Mesendoderm (in vitro differentiated cells): ENCODE results near the gene RER1.

Source experiments
- DNase-seq: peaks from one replicate; pipeline ENCODE4 v3.0.0; 2013
- H2AK5ac ChIP-seq: 2 replicates; pipeline ENCODE4 v1.6.1; 2013; ENCODE audit warnings: low read length, inconsistent platforms
- H2BK120ac ChIP-seq: 2 replicates; pipeline ENCODE4 v1.6.1; 2013; ENCODE audit warnings: low read depth, mild to moderate bottlenecking, low read length, moderate library complexity, mixed read lengths
- H2BK15ac ChIP-seq: replicated peaks from 2 replicates; pipeline ENCODE4 v1.6.1; 2013; ENCODE audit warnings: low read depth, mild to moderate bottlenecking, moderate library complexity
- H2BK5ac ChIP-seq: 2 replicates; pipeline ENCODE4 v1.6.1; 2013; ENCODE audit warnings: low read length, inconsistent platforms
- H3K18ac ChIP-seq: 2 replicates; pipeline ENCODE4 v1.6.1; 2013; ENCODE audit warnings: mild to moderate bottlenecking, low read length, mixed read lengths
- H3K23ac ChIP-seq: one replicate; pipeline ENCODE4 v1.6.1; 2013; ENCODE audit warnings: low read length
- H3K27ac ChIP-seq: 2 replicates; pipeline ENCODE4 v1.5.1; 2013; ENCODE audit warnings: low read depth, mild to moderate bottlenecking, inconsistent platforms, low read length, moderate library complexity
- H3K27me3 ChIP-seq: 2 replicates; pipeline ENCODE4 v1.6.1; 2013; ENCODE audit warnings: low read length, control low read depth, mild to moderate bottlenecking, inconsistent platforms; ENCODE audit not compliant: insufficient read depth, poor library complexity
- H3K36me3 ChIP-seq: 2 replicates; pipeline ENCODE4 v1.6.1; 2013; ENCODE audit warnings: low read length, inconsistent platforms; ENCODE audit not compliant: control insufficient read depth, insufficient read depth
- H3K4ac ChIP-seq: one replicate; pipeline ENCODE4 v1.6.1; 2013; ENCODE audit warnings: low read depth, mild to moderate bottlenecking, low read length, moderate library complexity
- H3K4me1 ChIP-seq: 2 replicates; pipeline ENCODE4 v1.6.1; 2013; ENCODE audit warnings: low read depth, low read length, inconsistent platforms; ENCODE audit not compliant: control insufficient read depth
- H3K4me2 ChIP-seq: 2 replicates; pipeline ENCODE4 v1.6.1; 2013; ENCODE audit warnings: low read length
- H3K4me3 ChIP-seq: 2 replicates; pipeline ENCODE4 v1.5.1; 2013; ENCODE audit warnings: mild to moderate bottlenecking, low read length
- H3K56ac ChIP-seq: one replicate; pipeline ENCODE4 v1.6.1; 2013; ENCODE audit warnings: low read length
- H3K79me1 ChIP-seq: 2 replicates; pipeline ENCODE4 v1.6.1; 2013; ENCODE audit warnings: low read length, inconsistent platforms
- H3K79me2 ChIP-seq: 2 replicates; pipeline ENCODE4 v1.6.1; 2013; ENCODE audit warnings: mild to moderate bottlenecking, low read length; ENCODE audit not compliant: control insufficient read depth, insufficient read depth
- H3K9ac ChIP-seq: 2 replicates; pipeline ENCODE4 v1.6.1; 2013; ENCODE audit warnings: low read length, inconsistent platforms
- H4K5ac ChIP-seq: one replicate; pipeline ENCODE4 v1.6.1; 2013; ENCODE audit warnings: low read length
- H4K8ac ChIP-seq: one replicate; pipeline ENCODE4 v1.6.1; 2013; ENCODE audit warnings: low read depth, mild to moderate bottlenecking, control low read depth, low read length, moderate library complexity
- WGBS: extraction: QIAGEN DNeasy Blood & Tissue Kit; methylation state at CpG from one replicate; pipeline ENCODE4 v1.1.7; 2013; ENCODE audit warnings: low lambda C conversion rate, missing lambda C conversion rate; ENCODE audit not compliant: insufficient coverage; ENCODE audit errors: extremely low coverage; 5-methylcytosine and 5-hydroxymethylcytosine counted together

The RER1 gene

DNA sequence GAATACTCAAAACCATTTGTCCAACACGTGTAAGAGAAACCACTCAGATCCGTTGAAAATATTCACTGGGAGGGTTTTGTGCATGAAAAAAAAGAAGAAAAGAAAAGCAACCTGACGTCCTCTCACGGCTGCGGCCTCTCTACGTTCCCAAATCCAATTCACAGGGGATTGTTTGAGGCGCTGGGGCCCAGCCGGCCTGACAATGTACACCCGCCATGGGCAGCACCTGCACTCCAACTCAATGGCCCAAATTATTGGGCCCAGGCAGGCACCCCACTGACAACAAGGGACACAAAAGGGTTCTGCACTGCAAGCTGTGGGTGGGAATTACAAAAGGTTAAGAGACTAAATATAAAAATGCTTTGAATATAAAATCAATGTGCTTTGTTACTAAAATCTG is 41.8 kb upstream of the RER1 start:
- no CpG with 5 or more reads among the region's 9 CpGs for WGBS
- H3K27ac ChIP-seq, result no peak overlapping the region
- H3K4me3 ChIP-seq, result no peak overlapping the region

DNA sequence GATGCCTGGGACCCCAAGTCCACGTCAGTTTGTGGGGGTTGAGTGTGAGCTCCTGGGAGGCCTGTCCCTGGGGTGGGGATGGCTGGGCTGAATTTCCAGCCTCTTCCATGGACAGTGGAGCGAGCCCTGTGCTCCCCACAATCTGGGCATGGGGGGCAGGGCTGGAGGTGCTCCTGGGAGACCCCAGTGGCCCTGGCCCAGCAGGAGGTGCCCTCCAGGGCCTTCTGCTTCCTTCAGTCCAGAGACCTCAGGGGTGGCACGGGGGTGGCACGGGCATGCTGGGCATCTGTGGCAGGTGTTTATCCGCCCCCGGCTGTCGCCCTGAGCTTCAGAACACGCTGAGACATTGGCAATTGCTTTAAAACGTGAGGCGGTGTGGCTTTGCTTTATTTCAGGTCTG is 41.1 kb upstream of the RER1 start:
- Histone ChIP-seq H3K9ac (no peak overlapping the region), H3K18ac (no peak overlapping the region), H2BK120ac (no peak overlapping the region), H4K5ac (no peak overlapping the region), H3K27ac (no peak overlapping the region), H3K4me1 (no peaks in the 10 kb centered on the region), H3K79me2 (no peaks in the 10 kb centered on the region), H3K4me2 (no peak overlapping the region), H3K4me3 (no peak overlapping the region), H2BK15ac (no peak overlapping the region), H3K79me1 (no peaks in the 10 kb centered on the region), H4K8ac (no peak overlapping the region), H3K27me3 (no peaks in the 10 kb centered on the region), H2AK5ac (no peak overlapping the region), H2BK5ac (no peak overlapping the region), H3K36me3 (no peaks in the 10 kb centered on the region), H3K56ac (no peak overlapping the region), H3K4ac (no peak overlapping the region), H3K23ac (no peak overlapping the region)
- WGBS, result no CpG with 5 or more reads among the region's 10 CpGs
- DNase-seq, result no peak

More for the DNA sequence above, 41.8 kb upstream of the RER1 start:
- Histone ChIP-seq H4K8ac (no peak overlapping the region), H3K56ac (no peak overlapping the region), H2AK5ac (no peak overlapping the region), H3K27me3 (no peaks in the 10 kb centered on the region), H3K18ac (no peak overlapping the region), H3K23ac (no peak overlapping the region), H4K5ac (no peak overlapping the region), H3K4me2 (no peak overlapping the region), H3K4me1 (no peaks in the 10 kb centered on the region), H2BK15ac (no peak overlapping the region), H3K4ac (no peak overlapping the region), H3K79me2 (no peaks in the 10 kb centered on the region), H2BK120ac (no peak overlapping the region), H3K79me1 (no peaks in the 10 kb centered on the region), H2BK5ac (no peak overlapping the region), H3K36me3 (no peaks in the 10 kb centered on the region), H3K9ac (no peak overlapping the region)
- DNase-seq, result no peak

DNA sequence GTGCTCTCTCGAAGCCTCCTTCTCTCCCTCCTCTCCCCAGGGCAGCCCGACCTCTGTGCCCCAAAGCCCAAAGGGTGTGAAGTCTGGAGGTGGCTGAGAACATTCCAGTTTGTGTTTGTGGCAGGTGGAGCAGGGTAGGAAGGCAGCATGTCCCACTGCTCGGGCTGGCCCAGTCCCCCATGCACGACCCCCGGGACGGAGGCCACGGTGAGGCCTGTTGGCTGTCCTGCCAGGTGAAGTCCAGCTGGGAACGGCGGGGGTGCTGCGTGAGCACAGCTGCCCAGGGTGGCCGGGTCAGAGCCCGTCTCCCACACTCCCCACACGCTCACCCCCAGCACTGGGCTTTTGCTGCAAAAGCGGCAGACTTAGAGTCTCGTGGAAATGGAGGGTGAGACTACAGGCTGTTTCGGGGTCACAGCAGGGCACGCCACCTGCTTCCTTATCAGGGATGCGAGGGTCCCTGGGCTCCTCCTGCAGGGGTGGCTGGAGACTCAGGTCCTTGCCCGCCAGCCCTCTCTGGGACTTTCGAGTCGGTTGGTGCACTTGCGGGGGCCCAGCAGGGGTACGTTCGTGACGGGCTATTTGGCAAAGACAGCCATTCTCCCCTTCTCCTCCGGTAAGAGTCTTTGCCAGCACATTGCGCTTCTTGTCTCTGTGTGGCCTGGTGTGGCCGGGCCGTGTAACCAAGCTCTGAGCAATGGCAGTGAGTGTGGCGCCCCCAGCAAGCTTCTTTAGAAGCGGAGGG is 40.6 kb upstream of the RER1 start:
- Histone ChIP-seq H4K8ac (no peak overlapping the region), H3K9ac (no peak overlapping the region), H3K4me2 (no peak overlapping the region), H2AK5ac (no peak overlapping the region), H3K27ac (no peak overlapping the region), H4K5ac (no peak overlapping the region), H3K18ac (no peak overlapping the region), H3K36me3 (no peaks in the 10 kb centered on the region), H3K27me3 (no peaks in the 10 kb centered on the region), H3K79me1 (no peaks in the 10 kb centered on the region), H2BK120ac (no peak overlapping the region), H3K4ac (no peak overlapping the region), H3K23ac (no peak overlapping the region), H2BK5ac (no peak overlapping the region), H3K56ac (no peak overlapping the region), H3K79me2 (no peaks in the 10 kb centered on the region), H3K4me3 (no peak overlapping the region), H2BK15ac (no peak overlapping the region), H3K4me1 (no peaks in the 10 kb centered on the region)
- DNase-seq, result no peak
- no CpG with 5 or more reads among the region's 31 CpGs for WGBS

DNA sequence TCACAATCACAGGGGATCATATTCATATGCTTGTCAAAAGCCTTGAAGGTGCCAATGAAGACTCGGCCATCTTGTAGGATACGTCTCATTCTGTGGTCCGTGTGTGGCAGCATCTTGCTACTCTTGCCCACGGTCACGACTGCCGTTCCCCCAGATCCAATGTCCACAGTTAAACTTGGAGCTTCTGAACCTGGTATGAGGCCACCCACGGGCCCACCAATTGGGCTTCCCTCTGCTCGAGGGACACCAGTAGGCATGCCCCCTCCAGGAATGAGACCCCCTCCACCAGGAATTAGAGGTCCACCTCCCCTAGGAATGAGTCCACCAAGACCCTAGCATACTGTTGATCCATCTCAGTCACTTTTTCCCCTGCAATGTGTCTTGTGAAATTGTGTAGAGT is 39.9 kb upstream of the RER1 start:
- H3K79me1 ChIP-seq, result no peaks in the 10 kb centered on the region
- H3K4me2 ChIP-seq, result no peak overlapping the region
- DNase-seq, result no peak
- H4K8ac ChIP-seq, result no peak overlapping the region
- no peak overlapping the region for H4K5ac ChIP-seq
- H3K36me3 ChIP-seq, result no peaks in the 10 kb centered on the region
- no peaks in the 10 kb centered on the region for H3K27me3 ChIP-seq
- no peak overlapping the region for H2BK120ac ChIP-seq
- H3K56ac ChIP-seq, result no peak overlapping the region
- H2BK15ac ChIP-seq, result no peak overlapping the region
- H3K9ac ChIP-seq, result no peak overlapping the region
- no peak overlapping the region for H3K4me3 ChIP-seq
- H2BK5ac ChIP-seq, result no peak overlapping the region
- H3K23ac ChIP-seq, result no peak overlapping the region
- no peak overlapping the region for H3K4ac ChIP-seq
- no peak overlapping the region for H3K27ac ChIP-seq
- no peak overlapping the region for H3K18ac ChIP-seq
- no CpG with 5 or more reads among the region's 8 CpGs for WGBS
- no peaks in the 10 kb centered on the region for H3K79me2 ChIP-seq
- no peaks in the 10 kb centered on the region for H3K4me1 ChIP-seq
- H2AK5ac ChIP-seq, result no peak overlapping the region

DNA sequence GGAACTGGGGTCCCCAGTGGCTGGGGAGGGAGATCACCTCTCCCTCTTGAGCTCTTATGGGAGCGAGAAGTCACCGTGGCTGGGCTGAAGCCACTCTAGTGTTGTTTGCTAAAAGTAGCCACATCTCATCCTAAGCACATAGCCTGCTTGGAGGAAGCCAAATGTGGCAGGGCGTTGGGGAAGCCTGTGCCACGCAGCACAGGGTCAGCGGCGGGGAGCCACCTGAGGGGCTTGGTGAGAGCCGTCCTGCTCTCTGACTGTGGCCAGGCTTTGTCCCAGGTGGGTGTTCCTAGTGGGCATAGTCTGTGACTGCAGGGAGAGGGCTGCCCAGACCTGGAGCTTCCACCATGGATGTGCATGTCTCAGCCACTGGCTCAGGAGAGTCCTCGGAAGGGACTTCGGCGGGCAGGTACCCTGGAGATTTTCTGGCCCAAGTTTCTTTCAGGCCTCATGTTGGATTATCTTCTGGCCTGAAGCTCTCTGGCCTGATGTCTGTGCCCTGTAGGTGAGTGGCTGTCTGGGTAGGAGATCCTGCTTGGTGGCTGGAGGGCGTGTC is 39.2 kb upstream of the RER1 start:
- Histone ChIP-seq H3K56ac (no peak overlapping the region), H3K4me1 (no peaks in the 10 kb centered on the region), H2BK120ac (no peak overlapping the region), H3K27me3 (no peaks in the 10 kb centered on the region), H3K18ac (no peak overlapping the region), H2BK15ac (no peak overlapping the region), H3K4me3 (no peak overlapping the region), H3K23ac (no peak overlapping the region), H2BK5ac (no peak overlapping the region), H3K9ac (no peak overlapping the region), H3K4me2 (no peak overlapping the region), H4K8ac (no peak overlapping the region), H3K79me1 (no peaks in the 10 kb centered on the region), H3K4ac (no peak overlapping the region), H3K36me3 (no peaks in the 10 kb centered on the region), H2AK5ac (no peak overlapping the region), H4K5ac (no peak overlapping the region), H3K79me2 (no peaks in the 10 kb centered on the region), H3K27ac (no peak overlapping the region)
- no peak for DNase-seq
- WGBS, result no CpG with 5 or more reads among the region's 11 CpGs
